NCI-H1694 (cell line): Measurements from ENCODE around the gene RAB11A.

ENCODE experiments used
- DNase-seq: peaks from one replicate; lab custom pipeline; 2025; lab: John Stamatoyannopoulos, UW

Gene RAB11A

GRCh38 chr15:65885668-65886218, 16.5 kb downstream of the RAB11A start:
- DNase-seq: no peak

- DNase-seq: no peak
Measured at GRCh38 chr15:65887565-65887964, 18.3 kb downstream of the RAB11A start.

GRCh38 chr15:65888981-65889380, 19.7 kb downstream of the RAB11A start:
- DNase-seq: no peak

- DNase-seq: no peak
Measured at GRCh38 chr15:65893060-65893459, 23.8 kb downstream of the RAB11A start.

- DNase-seq: no peak
Measured at GRCh38 chr15:65896236-65896635, 26.9 kb downstream of the RAB11A start.

GRCh38 chr15:65900488-65900887, 31.2 kb downstream of the RAB11A start:
- no peak for DNase-seq

GRCh38 chr15:65901336-65901735, 32.0 kb downstream of the RAB11A start:
- no peak for DNase-seq

GRCh38 chr15:65901836-65902235, 32.5 kb downstream of the RAB11A start:
- DNase-seq: no peak

GRCh38 chr15:65902373-65902772, 33.1 kb downstream of the RAB11A start:
- DNase-seq: no peak

GRCh38 chr15:65903296-65904073, 34.2 kb downstream of the RAB11A start:
- no peak for DNase-seq

- DNase-seq: no peak
Measured at GRCh38 chr15:65904301-65904700, 35.0 kb downstream of the RAB11A start.

- no peak for DNase-seq
Measured at GRCh38 chr15:65906396-65906795, 37.1 kb downstream of the RAB11A start.

- no peak for DNase-seq
Measured at GRCh38 chr15:65907661-65908060, 38.4 kb downstream of the RAB11A start.

GRCh38 chr15:65908876-65909275, 39.6 kb downstream of the RAB11A start:
- no peak for DNase-seq

- no peak for DNase-seq
Measured at GRCh38 chr15:65909831-65910230, 40.5 kb downstream of the RAB11A start.

- DNase-seq: no peak
Measured at GRCh38 chr15:65910341-65910740, 41.0 kb downstream of the RAB11A start.

- DNase-seq: no peak
Measured at GRCh38 chr15:65912235-65912634, 42.9 kb downstream of the RAB11A start.

GRCh38 chr15:65913631-65914199, 44.4 kb downstream of the RAB11A start:
- DNase-seq: no peak

GRCh38 chr15:65914386-65914785, 45.1 kb downstream of the RAB11A start:
- no peak for DNase-seq

GRCh38 chr15:65914981-65915925, 46.0 kb downstream of the RAB11A start:
- DNase-seq: no peak

GRCh38 chr15:65916041-65916663, 46.9 kb downstream of the RAB11A start:
- DNase-seq: no peak
